ENCODE results near the gene PTPRN2. TPM values are rescaled to one million over a fixed set of nuclear protein-coding genes. Genes with fewer than 3 reads are reported as not detected.

PTPRN2 gene
- total and polyA plus RNA-seq, 2 of the 13 experiments (the other 11 are each of a cell fraction or from before 2014, with no cell fraction given) = 2.5 to 24.2 TPM

- DNase-seq (ENCODE audit: low spot score) (no peak), FAIRE-seq (no peak), ATAC-seq (no peak)
- no peaks in the 10 kb centered on the region for H3K9me3 ChIP-seq (ENCODE audit: low read length)
- no peak overlapping the region for H3K4me3 ChIP-seq (replicated peaks in 1 of 3; ENCODE audit: insufficient read depth in 1 of 3, low read depth in 2 of 3, low read length in 3 of 3)
- in situ Hi-C loops (cut with HindIII; ENCODE audit: extremely low pct_ligation_motif_present, low pct_unique_long_range_greater_than_20kb) (no loop called here), intact Hi-C loops (cut with micrococcal nuclease; ENCODE audit: unreplicated experiment) (no loop called here)
- peaks cover 0 to 1% of the 10 kb centered on the region in 2 experiments; a peak in 2 of 5 replicates for H3K36me3 ChIP-seq (replicated peaks in 1 of 2; ENCODE audit: control insufficient read depth in 1 of 2, insufficient read depth in 2 of 2, low read length in 2 of 2)
- ChIA-PET CTCF (ENCODE audit: low intra/inter-chr PET ratio, low total read pairs) (no interaction called here), POLR2A (no interaction called here)
- WGBS (ENCODE audit: low lambda C conversion rate) = 94% methylated on average over 29 of the region's 35 CpGs
- peaks cover 4% of the 10 kb centered on the region; the same call in 1 of the 2 replicates for H4K20me1 ChIP-seq (ENCODE audit: insufficient read depth, low read length)
- no TSS peak for BruUV-seq (replicated peaks)
- no peak overlapping the region for H3K9ac ChIP-seq (ENCODE audit: insufficient read depth, low read depth, low read length)
- H3K27me3 ChIP-seq (ENCODE audit: control insufficient read depth in 1 of 2, insufficient read depth in 2 of 2, low read length in 2 of 2) = no peaks in the 10 kb centered on the region
- H3K79me2 ChIP-seq (ENCODE audit: insufficient read depth, low read length) = no peaks in the 10 kb centered on the region
- TF ChIP-seq ZNF281 (CRISPR knock-in tag; IDR thresholded peaks at IDR 0.05; ENCODE audit: borderline replicate concordance) (no peak), CHCHD3 (CRISPR knock-in tag; IDR thresholded peaks at IDR 0.05) (no peak)
- no peak overlapping the region for H3K27ac ChIP-seq (ENCODE audit: extremely low read length, insufficient read depth, low read length)
- H2AFZ ChIP-seq (ENCODE audit: low read length) = no peak overlapping the region
- no peak overlapping the region for H3K4me2 ChIP-seq (ENCODE audit: low read depth, low read length)
- no peaks in the 10 kb centered on the region for H3K4me1 ChIP-seq (ENCODE audit: insufficient read depth, low read length)
These were observed 271.1 kb downstream of the PTPRN2 start for GRCh38 chr7:158316466-158317031.

GRCh38 chr7:158315881-158316280 is 271.7 kb downstream of the PTPRN2 start:
- Histone ChIP-seq H3K36me3 (replicated peaks in 1 of 2; ENCODE audit: control insufficient read depth in 1 of 2, insufficient read depth in 2 of 2, low read length in 2 of 2) (peaks cover 0 to 1% of the 10 kb centered on the region in 2 experiments; a peak in 2 of 5 replicates), H3K79me2 (ENCODE audit: insufficient read depth, low read length) (no peaks in the 10 kb centered on the region), H3K9me3 (ENCODE audit: low read length) (no peaks in the 10 kb centered on the region), H3K9ac (ENCODE audit: insufficient read depth, low read depth, low read length) (no peak overlapping the region), H3K27ac (ENCODE audit: extremely low read length, insufficient read depth, low read length) (no peak overlapping the region), H4K20me1 (ENCODE audit: insufficient read depth, low read length) (peaks cover 4% of the 10 kb centered on the region; the same call in 1 of the 2 replicates), H3K4me1 (ENCODE audit: insufficient read depth, low read length) (no peaks in the 10 kb centered on the region), H3K4me2 (ENCODE audit: low read depth, low read length) (no peak overlapping the region), H2AFZ (ENCODE audit: low read length) (no peak overlapping the region), H3K4me3 (replicated peaks in 1 of 3; ENCODE audit: insufficient read depth in 1 of 3, low read depth in 2 of 3, low read length in 3 of 3) (no peak overlapping the region), H3K27me3 (ENCODE audit: control insufficient read depth in 1 of 2, insufficient read depth in 2 of 2, low read length in 2 of 2) (no peaks in the 10 kb centered on the region)
- ChIA-PET POLR2A (no interaction called here), CTCF (ENCODE audit: low intra/inter-chr PET ratio, low total read pairs) (no interaction called here)
- FAIRE-seq (no peak), DNase-seq (ENCODE audit: low spot score) (no peak), ATAC-seq (no peak)
- BruUV-seq (replicated peaks) = no TSS peak
- in situ Hi-C loops (cut with HindIII; ENCODE audit: extremely low pct_ligation_motif_present, low pct_unique_long_range_greater_than_20kb) (no loop called here), intact Hi-C loops (cut with micrococcal nuclease; ENCODE audit: unreplicated experiment) (no loop called here)
- WGBS (ENCODE audit: low lambda C conversion rate) = 100% methylated on average over 1 of the region's 11 CpGs
- TF ChIP-seq ZSCAN22 (CRISPR knock-in tag; IDR thresholded peaks at IDR 0.05) (no peak), ZNF160 (CRISPR knock-in tag; IDR thresholded peaks at IDR 0.05) (no peak), ZNF335 (CRISPR knock-in tag; IDR thresholded peaks at IDR 0.05) (no peak), ZNF292 (CRISPR knock-in tag; IDR thresholded peaks at IDR 0.05; ENCODE audit: borderline replicate concordance, low read depth) (no peak), IRF9 (CRISPR knock-in tag; IDR thresholded peaks at IDR 0.05; ENCODE audit: borderline replicate concordance) (no peak), ATF7-NPFF (CRISPR knock-in tag; IDR thresholded peaks at IDR 0.05; ENCODE audit: low read depth) (no peak), ZFP82 (CRISPR knock-in tag; IDR thresholded peaks at IDR 0.05; ENCODE audit: borderline replicate concordance) (no peak), ZNF780A (CRISPR knock-in tag; IDR thresholded peaks at IDR 0.05) (no peak), ARHGAP35 (CRISPR knock-in tag; IDR thresholded peaks at IDR 0.05; ENCODE audit: borderline replicate concordance) (no peak), MAX (IDR thresholded peaks at IDR 0.05) (no peak), TAF15 (IDR thresholded peaks at IDR 0.05; ENCODE audit: low read depth, low read length, poor library complexity, severe bottlenecking) (no peak), TAF1 (CRISPR knock-in tag; IDR thresholded peaks at IDR 0.05) (no peak), ZFP36 (IDR thresholded peaks at IDR 0.05; ENCODE audit: borderline replicate concordance, low read depth, low read length, partially characterized antibody) (no peak)
